GM19463 (cell line): ENCODE data around the gene PAX5.

Source experiments
- ATAC-seq: cut with Tn5 transposase; IDR thresholded peaks from one replicate; pipeline ENCODE4 v1.9.1; 2021; ENCODE audit warnings: mild to moderate bottlenecking, moderate library complexity; ENCODE audit not compliant: unreplicated experiment

PAX5 gene

DNA sequence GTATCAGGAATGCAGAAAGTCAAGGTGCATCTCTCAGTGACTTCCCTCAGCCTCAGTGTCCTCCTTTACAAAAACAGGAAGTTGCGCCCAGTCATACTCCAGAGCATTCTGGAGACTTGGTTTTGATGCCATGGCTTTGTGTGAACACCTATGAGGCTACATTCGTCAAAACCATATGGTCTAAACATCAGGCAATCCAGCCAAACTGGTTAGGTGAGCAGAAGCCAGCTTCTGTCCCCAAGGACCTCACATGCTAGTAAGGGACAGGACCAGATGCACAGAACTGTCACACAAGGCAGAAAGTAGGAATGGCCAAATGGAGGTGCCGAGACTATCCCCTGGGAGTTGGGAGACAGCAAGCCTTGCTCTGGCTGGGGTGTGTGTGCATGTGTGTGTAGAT lies 244.2 kb downstream of the PAX5 start:
- ATAC-seq: no peak

DNA sequence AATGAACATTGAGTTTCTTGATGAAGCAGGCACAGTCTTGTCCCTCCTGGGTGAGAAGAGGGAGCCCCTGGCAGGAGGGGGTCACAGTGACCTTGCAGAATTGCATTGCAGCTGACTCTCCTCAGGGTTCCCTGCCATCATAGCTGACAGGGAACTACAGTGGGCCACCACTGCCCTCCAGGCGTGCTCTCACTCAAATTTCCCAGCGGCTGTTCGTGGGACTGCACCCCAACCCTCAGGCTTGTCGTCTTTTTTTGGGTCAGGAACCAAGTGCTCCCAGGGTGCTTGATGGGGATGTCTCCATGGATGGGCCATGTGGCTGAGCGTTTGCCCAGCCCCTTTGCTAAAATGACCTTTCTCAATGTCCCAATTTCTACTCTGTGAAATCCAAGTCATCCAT lies 245.5 kb downstream of the PAX5 start:
- peak; percentile 68 for ATAC-seq

DNA sequence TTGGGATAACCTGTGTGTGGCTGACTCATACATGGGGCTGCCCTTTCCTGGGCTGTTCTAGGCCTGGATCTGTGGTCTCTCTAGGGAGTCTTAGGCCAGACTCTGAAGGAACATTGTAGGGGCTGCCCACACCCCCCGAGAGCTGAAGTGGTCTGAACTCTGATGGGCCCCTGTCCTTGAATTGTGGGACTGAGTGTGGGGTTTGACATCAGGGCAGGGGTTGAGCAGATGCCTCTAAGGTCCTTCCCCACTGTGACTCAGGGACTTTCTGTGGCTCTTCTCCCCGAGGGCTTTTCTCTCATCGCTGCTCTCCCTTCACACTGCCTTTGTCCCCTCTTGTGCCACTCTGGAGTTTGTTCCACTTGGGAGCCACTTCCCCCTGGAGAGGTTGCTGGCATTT lies 246.4 kb downstream of the PAX5 start:
- ATAC-seq: no peak
